ENCODE data around the gene UNG. TPM values are rescaled to one million over a fixed set of nuclear protein-coding genes. Genes with fewer than 3 reads are reported as not detected.

The UNG gene
- total RNA-seq, 2 donors from 2014 or later: 4.9 to 13.5 TPM

Small RNAs within 50 kb of the gene (small RNA-seq; reads per million reads assigned to genes)
- not detected for gene RNA5SP372

Other genes starting within 250 kb of the UNG start
- gene SSH1, start 240.0 kb upstream of the UNG start, total RNA-seq: 10 to 100 TPM in 1 of 2 donors, 1 to 10 TPM in 1; 5.6 to 16.9 TPM
- not detected for gene DAO, start 217.5 kb upstream of the UNG start, total RNA-seq
- gene SVOP, start 76.5 kb upstream of the UNG start, total RNA-seq: under 1 TPM in 1 of 2 donors, not detected in 1; 0.52 TPM
- 10 to 100 TPM in 1 of 2 donors, 1 to 10 TPM in 1; 7.3 to 14.5 TPM for gene USP30, start 45.0 kb upstream of the UNG start, total RNA-seq
- gene ALKBH2, start 4.1 kb upstream of the UNG start, total RNA-seq: 10 to 100 TPM in 1 of 2 donors, 1 to 10 TPM in 1; 7.3 to 16.1 TPM
- gene ACACB, start 19.0 kb downstream of the UNG start, total RNA-seq: 100 to 1,000 TPM in 1 of 2 donors, 10 to 100 TPM in 1; 71.1 to 358 TPM
- gene FOXN4, start 211.7 kb downstream of the UNG start, total RNA-seq: not detected

Measured in body of pancreas (tissue), 2 donors.